ENCODE data around the gene DIP2B. TPM values are rescaled to one million over a fixed set of nuclear protein-coding genes. Genes with fewer than 3 reads are reported as not detected.
"Not testable (repeated sequence)": the region's sequence is repeated elsewhere in the genome, so short reads cannot be mapped to it uniquely, and the experiment has no call there.

DIP2B gene
- total RNA-seq, 2 experiments from 2014 or later = 23.3 to 23.7 TPM

DNA sequence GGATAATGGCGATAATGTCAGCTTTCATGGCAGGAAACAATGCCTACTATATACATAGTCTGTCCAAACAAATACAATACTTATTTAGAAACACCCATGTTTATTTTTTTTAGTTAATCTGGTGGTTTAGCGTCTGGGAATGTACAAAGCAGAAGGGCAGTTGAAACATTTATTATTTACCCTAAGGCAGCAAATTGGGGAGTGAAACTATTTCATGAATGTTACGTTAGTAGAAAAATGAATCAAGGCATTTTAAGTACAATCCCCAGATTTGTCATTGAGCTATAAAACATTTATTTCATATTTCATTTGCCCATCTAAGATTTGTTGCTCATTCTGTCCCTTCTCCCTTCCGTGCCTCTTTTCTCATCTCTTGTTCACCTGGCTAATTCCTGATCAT, 172.0 kb downstream of the DIP2B start:
- no peak overlapping the region for H3K4me3 Mint-ChIP-seq
- CTCF ChIA-PET = no interaction called here
- no peaks in the 10 kb centered on the region for H3K9me3 Mint-ChIP-seq
- no peak overlapping the region for H3K27ac Mint-ChIP-seq
- DNase-seq = no peak
- peaks cover 24% of the 10 kb centered on the region for H3K36me3 Mint-ChIP-seq
- peaks cover 3% of the 10 kb centered on the region for H3K4me1 Mint-ChIP-seq (ENCODE audit: low read depth)
- H3K27me3 Mint-ChIP-seq = no peaks in the 10 kb centered on the region
- POLR2A ChIA-PET = no interaction called here
- intact Hi-C loops (cut with micrococcal nuclease) = no loop called here

DNA sequence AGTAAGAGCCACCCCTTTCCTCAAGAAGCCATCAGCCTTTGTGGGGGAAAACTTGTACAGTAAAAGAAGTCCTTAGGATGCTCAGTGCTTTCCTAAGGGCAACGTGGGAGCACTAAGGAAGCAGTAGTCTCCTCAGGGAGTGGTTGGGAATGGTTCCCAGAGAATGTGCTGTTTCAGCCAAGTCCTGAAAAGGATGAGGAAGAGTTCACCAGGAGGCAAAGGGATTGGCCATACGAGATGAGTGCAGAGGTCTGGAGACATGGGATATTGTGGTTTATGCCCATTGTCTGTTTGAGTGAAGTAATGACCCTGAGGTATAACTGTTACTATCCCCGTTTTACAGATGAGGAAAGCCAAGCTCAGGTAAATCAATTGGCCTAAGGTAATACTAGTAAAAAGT, 173.1 kb downstream of the DIP2B start:
- H3K9me3 Mint-ChIP-seq = no peaks in the 10 kb centered on the region
- H3K4me3 Mint-ChIP-seq = no peak overlapping the region
- ChIA-PET CTCF (no interaction called here), POLR2A (no interaction called here)
- peaks cover 24% of the 10 kb centered on the region for H3K36me3 Mint-ChIP-seq
- intact Hi-C loops (cut with micrococcal nuclease) = no loop called here
- H3K4me1 Mint-ChIP-seq (ENCODE audit: low read depth) = peaks cover 3% of the 10 kb centered on the region
- DNase-seq = no peak
- H3K27ac Mint-ChIP-seq = no peak overlapping the region
- no peaks in the 10 kb centered on the region for H3K27me3 Mint-ChIP-seq

DNA sequence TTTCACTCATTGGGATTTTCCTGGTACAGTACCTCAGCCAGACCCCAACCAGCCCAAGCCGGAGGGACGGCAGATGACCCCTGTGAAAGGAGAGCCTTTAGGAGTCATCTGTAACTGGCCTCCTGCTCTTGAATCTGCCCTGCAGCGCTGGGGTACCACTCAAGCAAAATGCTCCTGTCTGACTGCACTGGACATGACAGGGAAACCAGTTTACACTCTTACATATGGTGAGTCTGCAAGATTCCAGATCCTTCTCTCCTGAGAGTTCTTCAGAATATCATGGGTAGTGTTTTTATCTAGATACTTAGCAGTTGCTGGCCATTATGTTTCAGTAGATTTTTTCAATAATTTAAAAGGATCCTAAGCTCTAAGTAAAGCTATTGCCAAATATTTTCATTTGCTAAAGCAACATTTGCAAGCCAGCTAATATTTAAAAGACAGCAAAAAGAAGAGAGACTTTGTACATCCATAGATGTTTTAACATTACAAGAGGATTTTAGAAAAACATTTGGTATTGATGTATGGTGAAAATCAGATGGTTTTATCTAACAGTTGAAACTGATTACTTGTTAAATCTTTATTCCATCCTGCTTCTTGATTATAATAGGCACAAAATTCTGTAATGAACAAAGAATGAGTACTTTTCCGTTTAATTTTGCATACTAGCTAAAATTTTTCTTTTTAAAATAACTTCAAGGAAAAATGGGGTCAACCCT, 174.0 kb downstream of the DIP2B start:
- no peaks in the 10 kb centered on the region for H3K9me3 Mint-ChIP-seq
- peaks cover 24% of the 10 kb centered on the region for H3K36me3 Mint-ChIP-seq
- H3K4me3 Mint-ChIP-seq = no peak overlapping the region
- peaks cover 3% of the 10 kb centered on the region for H3K4me1 Mint-ChIP-seq (ENCODE audit: low read depth)
- CTCF ChIA-PET = interaction anchor here (1.7 kb wide), 1 partner anchor 174 kb away, joined by 4 read pairs; the partner anchor contains the start of gene DIP2B
- H3K27me3 Mint-ChIP-seq = no peaks in the 10 kb centered on the region
- intact Hi-C loops (cut with micrococcal nuclease) = no loop called here
- DNase-seq = no peak
- POLR2A ChIA-PET = interaction anchor here (0.7 kb wide), 1 partner anchor 18 kb away, joined by 3 read pairs; no protein-coding TSS in a partner anchor
- H3K27ac Mint-ChIP-seq = no peak overlapping the region

DNA sequence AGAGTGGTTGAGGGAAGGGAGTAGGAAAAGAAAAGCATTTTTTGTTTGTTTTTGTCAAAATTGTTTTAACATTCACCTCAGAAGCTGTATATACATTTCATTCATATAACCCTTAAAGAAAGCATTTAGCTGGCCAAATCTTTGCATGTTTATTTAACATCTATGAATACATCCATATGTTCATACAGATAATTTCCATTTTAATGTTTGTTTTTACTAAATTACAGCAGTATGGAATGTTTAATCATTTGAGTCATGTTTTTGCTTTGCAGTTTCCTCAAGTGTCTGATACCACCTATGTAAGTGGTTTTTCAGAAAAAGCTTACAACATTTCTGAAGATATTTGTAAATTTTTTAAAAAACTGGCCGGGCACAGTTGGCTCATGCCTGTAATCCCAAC, 174.8 kb downstream of the DIP2B start:
- Mint-ChIP-seq H3K4me1 (ENCODE audit: low read depth) (peaks cover 3% of the 10 kb centered on the region), H3K9me3 (no peaks in the 10 kb centered on the region), H3K36me3 (peaks cover 19% of the 10 kb centered on the region), H3K4me3 (no peak overlapping the region), H3K27ac (no peak overlapping the region), H3K27me3 (no peaks in the 10 kb centered on the region)
- intact Hi-C loops (cut with micrococcal nuclease) = no loop called here
- CTCF ChIA-PET = interaction anchor here (1.7 kb wide), 1 partner anchor 175 kb away, joined by 4 read pairs; the partner anchor contains the start of gene DIP2B
- POLR2A ChIA-PET = interaction anchor here (0.7 kb wide), 1 partner anchor 18 kb away, joined by 3 read pairs; no protein-coding TSS in a partner anchor
- no peak for DNase-seq

DNA sequence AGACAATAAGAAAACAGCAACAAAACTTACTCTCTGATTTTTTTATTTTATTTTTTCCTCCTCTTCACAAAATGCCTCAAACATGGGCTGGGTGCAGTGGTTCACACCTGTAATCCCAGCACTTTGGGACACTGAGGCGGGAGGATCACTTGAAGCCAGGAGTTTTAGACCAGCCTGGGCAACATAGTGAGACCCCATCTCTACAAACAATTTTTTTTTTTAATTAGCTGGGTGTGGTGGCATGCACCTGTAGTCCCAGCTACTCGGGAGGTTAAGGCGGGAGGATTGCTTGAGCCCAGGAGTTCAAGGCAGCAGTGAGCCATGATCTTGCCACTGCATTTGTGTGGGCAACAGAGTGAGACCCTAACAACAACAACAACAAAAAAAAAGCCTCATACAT, 176.3 kb downstream of the DIP2B start:
- H3K36me3 Mint-ChIP-seq = peaks cover 18% of the 10 kb centered on the region
- H3K4me3 Mint-ChIP-seq; intact Hi-C loops (cut with micrococcal nuclease); DNase-seq; H3K27ac Mint-ChIP-seq; H3K4me1 Mint-ChIP-seq (ENCODE audit: low read depth); POLR2A ChIA-PET; H3K9me3 Mint-ChIP-seq; CTCF ChIA-PET; H3K27me3 Mint-ChIP-seq: not testable (repeated sequence)

DNA sequence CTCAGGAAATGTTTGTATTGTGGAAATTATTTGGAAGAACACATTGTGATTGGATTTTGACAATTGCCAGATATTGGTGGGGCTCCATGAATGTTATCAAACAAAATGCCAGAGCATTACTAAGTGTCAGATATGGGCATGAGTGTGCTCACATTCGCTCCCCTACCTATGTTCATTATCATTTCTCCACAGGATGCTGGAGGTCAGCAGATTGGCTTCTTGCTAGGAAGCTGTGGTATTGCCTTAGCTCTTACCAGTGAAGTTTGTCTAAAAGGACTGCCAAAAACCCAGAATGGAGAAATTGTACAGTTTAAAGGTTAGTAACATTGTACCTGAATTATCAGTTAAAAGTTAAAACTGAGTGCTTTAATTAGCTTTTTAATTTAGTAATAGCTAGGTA, 180.9 kb downstream of the DIP2B start:
- no peak overlapping the region for H3K4me3 Mint-ChIP-seq
- POLR2A ChIA-PET = no interaction called here
- intact Hi-C loops (cut with micrococcal nuclease) = no loop called here

DNA sequence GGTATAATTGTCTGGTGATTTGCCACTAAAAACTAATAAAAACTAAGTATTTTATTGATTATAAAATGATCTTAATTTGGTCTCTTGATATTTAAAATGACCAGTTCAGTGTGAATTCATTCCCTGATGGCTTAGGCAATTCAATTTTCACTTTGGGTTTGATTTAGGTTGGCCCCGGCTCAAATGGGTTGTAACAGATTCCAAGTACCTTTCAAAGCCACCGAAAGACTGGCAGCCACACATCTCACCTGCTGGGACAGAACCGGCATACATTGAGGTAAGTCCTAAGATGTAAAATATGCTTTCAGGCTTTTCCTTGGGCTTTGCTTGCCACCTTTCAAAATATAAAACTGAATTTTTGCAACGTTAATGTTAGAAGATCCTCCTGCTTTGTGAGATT, 181.6 kb downstream of the DIP2B start:
- Mint-ChIP-seq H3K4me3 (no peak overlapping the region), H3K36me3 (peaks cover 19% of the 10 kb centered on the region), H3K27ac (no peak overlapping the region), H3K9me3 (no peaks in the 10 kb centered on the region), H3K27me3 (no peaks in the 10 kb centered on the region), H3K4me1 (ENCODE audit: low read depth) (no peaks in the 10 kb centered on the region)
- intact Hi-C loops (cut with micrococcal nuclease) = no loop called here
- DNase-seq = no peak
- ChIA-PET POLR2A (no interaction called here), CTCF (interaction anchor here (1.1 kb wide), 1 partner anchor 10 kb away, joined by 3 read pairs; no protein-coding TSS in a partner anchor)

More for the DNA sequence above, 180.9 kb downstream of the DIP2B start:
- DNase-seq = no peak
- H3K9me3 Mint-ChIP-seq = no peaks in the 10 kb centered on the region
- no peak overlapping the region for H3K27ac Mint-ChIP-seq
- CTCF ChIA-PET = interaction anchor here (1.1 kb wide), 1 partner anchor 11 kb away, joined by 3 read pairs; no protein-coding TSS in a partner anchor
- no peaks in the 10 kb centered on the region for H3K27me3 Mint-ChIP-seq
- no peaks in the 10 kb centered on the region for H3K4me1 Mint-ChIP-seq (ENCODE audit: low read depth)
- peaks cover 19% of the 10 kb centered on the region for H3K36me3 Mint-ChIP-seq

DNA sequence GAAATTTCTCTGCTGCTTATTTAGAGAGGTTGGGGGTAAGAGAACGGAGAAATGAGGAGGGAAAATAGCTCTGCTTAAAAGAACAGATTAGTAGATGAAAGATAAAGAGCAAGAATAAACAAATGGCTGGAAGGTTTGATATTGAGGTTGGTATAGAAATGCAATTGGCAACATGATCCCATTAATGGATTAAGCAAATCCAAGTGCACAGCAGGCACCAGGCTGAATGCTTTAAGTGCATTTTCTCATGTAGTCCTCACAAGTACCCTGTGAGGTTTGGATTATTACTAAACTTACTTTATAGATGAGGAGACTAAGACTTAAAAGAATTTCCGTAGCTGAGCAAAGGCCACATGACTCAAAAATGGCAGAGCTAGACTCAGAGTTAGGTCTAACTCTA, 182.2 kb downstream of the DIP2B start:
- Mint-ChIP-seq H3K4me3 (no peak overlapping the region), H3K27ac (no peak overlapping the region), H3K36me3 (peaks cover 16% of the 10 kb centered on the region), H3K4me1 (ENCODE audit: low read depth) (no peaks in the 10 kb centered on the region), H3K9me3 (no peaks in the 10 kb centered on the region), H3K27me3 (no peaks in the 10 kb centered on the region)
- POLR2A ChIA-PET = no interaction called here
- DNase-seq = no peak
- intact Hi-C loops (cut with micrococcal nuclease) = no loop called here
- CTCF ChIA-PET = no interaction called here

DNA sequence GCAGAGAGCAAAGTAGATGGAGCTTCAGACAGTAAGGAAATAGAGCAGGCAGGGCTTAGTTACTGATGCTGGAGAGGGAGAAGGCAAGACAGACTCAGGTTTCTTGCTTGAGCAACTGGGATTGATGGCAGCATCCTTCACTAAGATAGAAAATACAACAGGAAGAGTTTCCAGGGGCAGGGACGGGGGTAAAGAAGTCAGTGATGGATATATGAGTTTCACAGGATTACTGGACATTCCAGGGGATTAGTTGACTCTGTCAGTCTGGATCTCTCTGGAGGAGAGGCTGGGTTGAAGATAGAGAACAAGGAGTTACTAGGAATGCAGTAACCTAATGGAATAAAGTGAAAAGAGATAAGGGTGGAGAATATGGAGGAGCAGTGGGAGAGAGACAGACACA, 184.7 kb downstream of the DIP2B start:
- Mint-ChIP-seq H3K27me3 (no peaks in the 10 kb centered on the region), H3K36me3 (peaks cover 25% of the 10 kb centered on the region), H3K4me1 (ENCODE audit: low read depth) (no peaks in the 10 kb centered on the region), H3K27ac (no peak overlapping the region), H3K4me3 (no peak overlapping the region), H3K9me3 (no peaks in the 10 kb centered on the region)
- ChIA-PET POLR2A (no interaction called here), CTCF (no interaction called here)
- no peak for DNase-seq
- intact Hi-C loops (cut with micrococcal nuclease) = no loop called here

DNA sequence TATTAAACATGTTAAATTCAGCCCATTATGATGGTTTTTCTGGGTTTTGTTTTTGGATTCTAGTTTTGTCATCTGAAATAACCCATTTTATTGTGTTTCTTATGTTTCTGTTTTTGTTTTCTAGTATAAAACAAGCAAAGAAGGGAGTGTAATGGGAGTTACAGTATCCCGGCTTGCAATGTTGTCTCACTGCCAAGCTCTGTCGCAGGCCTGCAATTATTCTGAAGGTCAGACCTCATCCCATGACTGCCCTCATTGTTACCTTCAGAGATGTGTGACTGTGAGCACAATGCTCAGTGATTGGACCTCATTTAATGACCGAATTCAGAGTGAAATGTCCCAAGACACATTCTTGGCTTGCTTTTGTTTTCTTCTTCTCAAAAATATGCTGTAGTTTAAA, 186.1 kb downstream of the DIP2B start:
- Mint-ChIP-seq H3K4me3 (no peak overlapping the region), H3K27me3 (no peaks in the 10 kb centered on the region), H3K9me3 (no peaks in the 10 kb centered on the region), H3K4me1 (ENCODE audit: low read depth) (no peaks in the 10 kb centered on the region), H3K36me3 (peaks cover 31% of the 10 kb centered on the region), H3K27ac (no peak overlapping the region)
- ChIA-PET CTCF (no interaction called here), POLR2A (no interaction called here)
- DNase-seq = no peak
- intact Hi-C loops (cut with micrococcal nuclease) = no loop called here

DNA sequence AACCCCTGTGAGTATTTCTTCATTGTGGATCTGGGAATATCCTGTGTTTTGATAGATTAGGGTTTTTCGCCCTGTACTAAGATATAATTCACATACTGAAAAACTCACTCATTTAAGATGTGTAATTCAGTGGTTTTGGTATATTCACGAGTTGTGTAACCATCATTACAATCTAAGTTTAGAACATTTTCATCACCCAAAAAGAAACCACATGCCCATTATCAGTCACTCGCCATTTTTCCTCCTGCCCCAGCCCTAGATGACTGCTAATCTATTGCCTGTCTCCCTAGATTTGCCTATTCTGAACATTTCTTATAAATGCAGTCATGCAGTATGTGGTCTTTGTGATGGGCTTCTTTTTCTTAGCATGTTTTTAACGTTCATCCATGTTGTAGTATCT, 191.2 kb downstream of the DIP2B start:
- Mint-ChIP-seq H3K4me1 (ENCODE audit: low read depth) (no peaks in the 10 kb centered on the region), H3K36me3 (peaks cover 45% of the 10 kb centered on the region), H3K27me3 (no peaks in the 10 kb centered on the region), H3K27ac (no peak overlapping the region), H3K9me3 (no peaks in the 10 kb centered on the region), H3K4me3 (no peak overlapping the region)
- ChIA-PET CTCF (interaction anchor here (1.2 kb wide), 1 partner anchor 10 kb away, joined by 3 read pairs; no protein-coding TSS in a partner anchor), POLR2A (no interaction called here)
- intact Hi-C loops (cut with micrococcal nuclease) = no loop called here
- DNase-seq = no peak

DNA sequence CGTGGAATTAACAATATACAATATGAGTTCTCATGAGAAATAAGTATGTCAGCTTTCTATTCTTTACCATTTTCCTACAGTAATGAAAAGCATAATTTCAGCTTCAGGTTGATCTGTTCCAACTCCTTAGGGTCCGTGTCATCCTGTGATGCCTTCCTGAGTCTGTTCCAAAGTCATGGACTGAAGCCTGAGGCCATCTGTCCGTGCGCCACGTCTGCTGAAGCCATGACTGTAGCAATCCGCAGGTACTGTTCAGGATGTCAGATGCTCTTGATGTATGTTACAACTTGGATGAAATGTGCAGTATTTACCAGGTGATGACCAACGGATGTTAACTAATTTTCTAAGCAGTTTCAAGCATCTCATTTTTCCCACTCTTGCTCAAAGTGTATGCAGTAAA, 192.1 kb downstream of the DIP2B start:
- Mint-ChIP-seq H3K36me3 (peaks cover 45% of the 10 kb centered on the region), H3K4me1 (ENCODE audit: low read depth) (no peaks in the 10 kb centered on the region), H3K9me3 (no peaks in the 10 kb centered on the region), H3K27ac (no peak overlapping the region), H3K27me3 (no peaks in the 10 kb centered on the region), H3K4me3 (no peak overlapping the region)
- intact Hi-C loops (cut with micrococcal nuclease) = no loop called here
- DNase-seq = no peak
- CTCF ChIA-PET = interaction anchor here (1.2 kb wide), 1 partner anchor 11 kb away, joined by 3 read pairs; no protein-coding TSS in a partner anchor
- POLR2A ChIA-PET = no interaction called here

DNA sequence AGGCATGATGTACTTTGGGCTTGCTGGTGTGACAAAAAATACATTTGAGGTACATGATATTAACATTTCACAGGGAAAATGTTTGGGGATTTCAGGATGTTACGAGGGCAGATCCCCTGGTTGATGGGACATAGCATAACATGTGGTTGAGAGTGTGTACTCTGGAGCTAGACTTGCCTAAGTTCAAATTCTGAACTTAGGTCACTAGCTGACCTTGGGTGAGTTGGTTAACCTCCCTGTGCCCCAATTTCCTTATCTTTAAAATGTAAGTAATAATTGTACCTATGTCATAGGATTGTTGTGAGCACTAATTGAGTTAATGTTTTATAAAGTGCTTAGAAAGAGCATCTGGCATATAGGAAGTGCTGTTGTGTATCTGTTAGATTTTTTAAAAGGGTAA, 194.4 kb downstream of the DIP2B start:
- CTCF ChIA-PET = interaction anchor here (0.6 to 1.2 kb wide), 2 partner anchors 194 to 289 kb away, joined by 5 to 6 read pairs; partner anchors contain the start of gene DIP2B

More for the DNA sequence above, 194.4 kb downstream of the DIP2B start:
- no peak for DNase-seq
- Mint-ChIP-seq H3K4me3 (no peak overlapping the region), H3K9me3 (no peaks in the 10 kb centered on the region), H3K36me3 (peaks cover 38% of the 10 kb centered on the region), H3K27ac (no peak overlapping the region), H3K4me1 (ENCODE audit: low read depth) (no peaks in the 10 kb centered on the region), H3K27me3 (no peaks in the 10 kb centered on the region)
- POLR2A ChIA-PET = no interaction called here
- intact Hi-C loops (cut with micrococcal nuclease) = no loop called here

All from activated CD4-positive, alpha-beta memory T cell treated with anti-CD3 and anti-CD28 coated beads for 36 hours (primary cell).